Stomach (tissue), 4 donors: ENCODE results near the gene CBX1.

ENCODE experiments used
- CTCF ChIP-seq, 7 experiments: fragments of 450-650 bp in 4 of 7; fragments of 200-600 bp in 3 of 7; sonication (generic) in 3 of 7; IDR thresholded peaks; one replicate each; pipeline ENCODE4 v1.5.1; 2016 to 2019; ENCODE audit warnings: antibody characterized with exemption in 7 of 7, control low read depth in 2 of 7, mild to moderate bottlenecking in 1 of 7
- POLR2A ChIP-seq, 4 donors: fragments of 450-650 bp; IDR thresholded peaks; one replicate each; pipeline ENCODE4 v1.6.1; 2016; ENCODE audit warnings: antibody characterized with exemption in 4 of 4, control low read depth in 2 of 4, mild to moderate bottlenecking in 1 of 4, moderate library complexity in 1 of 4

- TF ChIP-seq CTCF (IDR thresholded peaks at IDR 0.05), result no peak
- no peak for TF ChIP-seq POLR2A (IDR thresholded peaks at IDR 0.05)
Observed at GRCh38 chr17:48022901-48023300, 78.4 kb downstream of the CBX1 start.
